NCI-H2081 (cell line): Measurements from ENCODE around the gene CCDC116.
A peak's percentile ranks its signal among the peaks of the same experiment; 100 is the strongest.
"Not testable (repeated sequence)": the region's sequence is repeated elsewhere in the genome, so short reads cannot be mapped to it uniquely, and the experiment has no call there.

ENCODE experiments used
- DNase-seq, 2 experiments: peaks; one replicate each; lab custom pipeline; 2025; lab: John Stamatoyannopoulos, UW

The CCDC116 gene

DNA sequence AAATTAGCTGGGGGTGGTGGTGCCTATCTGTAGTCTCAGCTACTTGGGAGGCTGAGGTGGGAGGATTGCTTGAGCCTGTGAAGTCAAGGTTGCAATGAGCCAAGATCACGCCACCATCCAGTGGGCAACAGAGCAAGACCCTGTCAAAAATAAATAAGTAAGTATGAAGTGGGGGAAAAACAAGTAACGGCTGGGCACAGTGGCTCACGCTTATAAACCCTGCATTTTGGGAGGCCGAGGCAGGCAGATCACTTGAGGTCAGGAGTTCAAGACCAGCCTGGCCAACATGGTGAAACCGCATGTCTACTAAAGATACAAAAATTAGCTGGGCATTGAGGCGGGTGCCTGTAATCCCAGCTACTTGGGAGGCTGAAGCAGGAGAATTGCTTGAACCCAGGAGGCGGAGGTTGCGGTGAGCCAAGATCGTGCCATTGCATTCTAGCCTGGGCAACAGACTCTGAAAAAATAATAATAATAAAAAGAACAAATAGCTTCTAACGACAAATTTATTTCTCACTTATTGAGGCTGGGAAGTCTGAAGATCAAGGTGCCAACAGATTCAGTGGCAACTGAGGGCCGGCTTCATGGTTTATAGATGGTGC lies 22.9 kb upstream of the CCDC116 start:
- DNase-seq: not testable (repeated sequence)

DNA sequence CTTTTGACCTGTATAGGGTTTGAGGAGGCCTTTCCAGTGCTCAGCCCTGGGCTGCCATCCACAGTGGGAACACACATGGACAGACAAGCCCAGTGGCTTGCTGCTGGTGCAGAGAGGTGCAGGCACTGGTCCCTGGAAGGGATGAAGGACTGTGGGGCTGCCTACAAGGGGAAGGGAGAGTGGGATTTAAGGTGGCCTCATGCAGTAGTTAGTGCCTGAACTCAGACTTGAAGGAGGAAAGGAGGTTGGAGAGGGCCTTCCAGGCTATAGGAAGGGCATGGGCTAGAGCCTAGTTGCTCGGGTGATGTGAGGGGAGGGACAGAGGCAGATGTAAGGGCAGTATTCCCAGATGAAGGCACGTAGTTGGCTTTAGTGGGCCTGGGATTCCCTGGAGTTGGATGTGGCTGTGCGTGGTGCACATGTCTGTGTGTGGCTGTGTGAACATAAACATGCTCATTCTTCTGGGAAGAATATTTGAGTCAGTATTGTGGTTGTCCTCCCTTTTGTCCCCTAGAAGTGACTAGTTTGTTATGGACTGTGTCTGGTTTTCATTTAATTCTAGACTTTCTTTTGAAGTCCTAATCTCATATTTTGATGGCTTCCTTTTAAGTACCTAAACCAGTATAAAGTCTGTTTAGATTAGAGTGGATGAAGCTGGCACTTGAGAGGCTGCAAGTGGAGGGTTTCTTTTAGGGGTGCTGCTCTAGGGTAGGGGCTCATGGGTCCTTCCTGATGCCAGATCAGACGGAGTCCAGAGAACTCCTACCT lies 21.2 kb upstream of the CCDC116 start:
- no peak for DNase-seq

DNA sequence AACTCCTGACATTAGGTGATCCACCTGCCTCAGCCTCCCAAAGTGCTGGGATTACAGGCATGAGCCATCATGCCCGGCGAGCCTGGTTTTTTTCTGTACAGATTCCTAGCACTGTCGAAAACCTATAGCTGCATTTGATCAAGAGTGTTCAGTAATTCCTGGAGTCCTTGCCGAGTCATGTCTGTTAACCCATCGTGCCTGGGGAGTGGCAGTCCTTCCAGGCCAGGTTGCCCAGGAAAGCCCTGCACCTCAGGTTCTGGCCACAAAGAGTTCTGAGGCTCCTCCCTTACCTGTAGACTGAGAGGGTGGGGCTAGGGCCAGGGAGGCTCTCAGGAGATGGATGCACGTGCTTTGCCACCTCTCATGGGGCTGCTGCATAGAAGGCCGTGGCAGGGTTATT lies 19.7 kb upstream of the CCDC116 start:
- DNase-seq: no peak

GRCh38 chr22:21613553-21614233 lies 18.9 kb upstream of the CCDC116 start:
- no peak for DNase-seq

DNA sequence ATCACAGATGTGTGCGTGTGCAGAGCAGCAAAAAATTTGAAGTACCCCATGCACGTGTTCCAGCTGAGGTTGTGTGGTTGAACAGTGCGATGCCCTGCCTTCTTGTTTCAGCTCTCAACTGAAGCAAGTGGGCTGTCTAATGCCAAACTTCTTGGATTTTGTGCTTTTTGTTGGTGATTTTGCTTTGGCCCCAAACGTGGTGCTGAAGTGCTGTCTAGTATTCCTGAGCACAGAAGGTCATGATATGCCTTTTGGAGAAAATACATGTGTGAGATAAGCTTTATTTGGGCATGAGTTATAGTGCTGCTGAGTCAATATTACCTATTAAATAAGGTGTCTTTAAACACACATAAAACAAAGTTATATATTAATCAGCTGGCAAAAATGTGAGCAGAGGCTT lies 16.8 kb upstream of the CCDC116 start:
- DNase-seq: no peak

GRCh38 chr22:21617337-21617736 lies 15.2 kb upstream of the CCDC116 start:
- not testable (repeated sequence) for DNase-seq

- DNase-seq: no peak
Measured at GRCh38 chr22:21621025-21621424, 11.5 kb upstream of the CCDC116 start.

DNA sequence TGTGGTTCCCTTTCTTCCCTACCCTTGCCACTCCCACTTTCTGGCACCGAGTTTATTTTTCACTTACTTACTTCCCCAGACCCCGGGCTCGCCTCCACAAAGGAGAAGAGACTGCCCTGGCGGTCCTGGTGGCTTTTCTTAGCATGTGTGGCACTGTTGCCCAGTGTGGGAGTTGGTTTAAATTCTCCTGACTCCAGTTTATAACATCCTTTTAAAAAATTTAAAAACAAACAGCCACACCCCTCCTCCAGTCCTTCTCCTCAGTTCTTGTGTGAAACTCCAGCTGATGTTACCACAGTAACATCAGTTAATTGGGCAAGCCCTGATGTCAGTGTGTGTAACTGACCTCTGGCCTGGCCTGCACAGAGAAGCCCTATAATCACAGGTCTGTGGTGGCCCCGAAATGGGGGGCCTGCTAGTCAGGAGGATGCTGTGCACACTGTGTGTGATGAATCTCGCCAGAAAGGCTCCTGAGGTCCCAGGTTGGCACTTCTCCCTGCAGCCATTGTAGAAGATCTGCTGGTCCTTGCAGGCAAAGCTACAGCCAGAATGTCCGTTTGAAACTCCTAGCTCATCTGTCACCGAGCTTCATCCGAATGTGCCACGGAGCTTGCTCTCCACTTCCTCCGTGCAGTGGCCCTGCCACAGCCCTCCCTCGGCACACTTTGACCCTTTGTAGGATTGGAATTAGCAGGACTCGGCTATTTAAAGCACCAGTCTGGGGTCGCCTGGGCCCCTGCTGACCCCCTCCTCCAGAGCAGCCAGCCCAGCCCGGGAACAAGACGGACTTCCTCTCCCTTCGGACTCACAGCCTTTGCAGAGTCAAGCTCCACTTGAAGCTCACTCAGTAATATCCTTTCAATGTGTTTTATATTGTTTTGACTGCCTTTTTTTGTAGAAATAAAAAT lies 10.3 kb upstream of the CCDC116 start:
- no peak for DNase-seq

GRCh38 chr22:21622919-21623647 lies 9.5 kb upstream of the CCDC116 start:
- DNase-seq: no peak

DNA sequence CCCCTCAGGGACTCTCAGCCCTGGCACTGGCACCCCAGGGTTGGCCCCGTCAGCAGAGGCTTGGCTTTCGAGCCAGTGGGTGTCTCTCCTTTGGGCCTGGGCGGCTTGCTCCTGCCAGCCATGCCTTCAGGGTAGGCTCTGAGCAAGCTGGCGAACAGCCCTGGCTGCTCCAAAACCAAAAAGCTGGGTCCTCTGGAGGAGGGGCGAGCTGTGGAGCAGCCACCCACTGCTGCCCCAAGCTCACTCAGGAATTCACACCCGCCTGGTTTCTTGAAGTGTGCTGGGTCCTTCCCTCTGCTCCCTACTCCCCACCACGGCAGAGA lies 9.0 kb upstream of the CCDC116 start:
- DNase-seq: no peak

GRCh38 chr22:21624120-21624879 lies 8.3 kb upstream of the CCDC116 start:
- DNase-seq: no peak

DNA sequence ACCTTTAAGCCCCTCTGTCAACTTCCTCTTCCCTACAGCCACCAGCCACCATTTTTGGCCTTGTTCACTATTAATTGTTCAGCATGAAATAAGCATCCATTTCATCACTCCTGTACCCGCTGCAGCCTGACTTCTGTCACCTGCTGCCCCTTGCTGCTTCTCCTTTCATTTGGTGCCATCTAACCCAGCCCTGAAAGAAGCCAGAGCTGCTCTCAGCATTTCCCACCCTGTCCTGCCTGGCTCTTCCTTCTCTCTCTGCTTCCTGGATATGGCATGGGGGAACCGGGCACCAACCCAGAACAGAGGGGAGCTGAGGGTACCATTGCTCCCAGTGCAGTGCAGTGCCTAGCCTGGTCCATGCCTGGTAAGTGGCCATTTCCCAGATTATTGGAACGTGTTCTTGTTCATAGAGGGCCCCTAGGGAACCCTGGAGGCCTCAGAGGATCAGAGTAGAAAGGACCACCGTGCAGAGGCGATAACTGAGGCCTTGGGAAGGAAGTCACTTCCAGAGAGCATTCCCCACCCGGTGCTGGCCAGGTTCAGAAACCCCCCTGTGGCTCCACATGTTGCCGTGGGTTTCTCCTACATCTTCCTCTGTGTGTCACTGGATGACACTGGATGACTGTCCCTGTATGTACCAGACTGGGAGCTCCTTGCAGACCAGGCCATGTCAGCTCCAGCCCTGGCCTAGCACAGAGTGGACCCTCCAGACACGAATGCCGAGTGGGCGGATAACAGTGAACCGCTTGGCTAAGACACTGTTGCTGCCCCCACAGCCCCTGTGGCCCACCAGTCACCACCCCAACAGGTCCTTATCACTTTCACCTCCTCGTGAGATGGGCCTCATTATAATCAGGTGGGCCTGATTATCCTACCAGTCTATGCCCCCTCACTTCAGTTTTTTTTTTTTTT lies 7.4 kb upstream of the CCDC116 start:
- DNase-seq: no peak

GRCh38 chr22:21626073-21626734 lies 6.4 kb upstream of the CCDC116 start:
- DNase-seq: no peak

DNA sequence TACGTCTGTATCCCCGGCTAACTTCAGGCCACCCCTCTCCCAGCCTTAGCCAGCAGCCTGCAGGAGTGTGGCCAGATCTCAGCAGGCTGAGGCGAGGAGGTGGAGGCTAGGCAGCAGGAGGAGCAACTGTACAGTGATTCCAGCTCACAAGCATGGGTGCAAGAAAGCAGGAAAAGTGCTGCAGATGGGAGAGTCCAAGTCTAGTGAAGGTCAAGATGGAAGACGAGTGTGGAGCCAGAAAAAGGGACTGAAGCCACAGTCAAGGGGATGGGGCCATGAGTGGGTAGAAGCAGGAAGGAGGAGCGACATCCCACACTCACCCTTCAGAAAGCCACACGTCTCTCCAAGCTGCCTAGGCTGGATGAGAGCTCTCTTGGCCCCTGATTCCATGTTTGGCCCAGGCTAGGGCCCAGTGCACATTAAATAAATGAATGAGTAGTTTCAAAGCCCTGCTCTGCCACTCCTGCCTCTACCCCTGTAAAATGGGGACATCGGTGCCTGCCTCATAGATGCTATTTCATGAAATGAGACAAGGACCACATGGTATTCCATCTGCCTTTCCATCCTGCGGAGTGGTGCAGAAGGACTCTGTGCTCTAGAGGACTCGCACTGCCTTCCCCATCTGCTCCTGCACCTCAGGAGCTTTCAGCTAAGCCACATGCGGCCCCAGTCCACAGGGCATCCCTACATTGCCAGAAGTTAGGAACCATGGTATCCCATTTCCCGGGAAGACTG lies 5.7 kb upstream of the CCDC116 start:
- DNase-seq: no peak

- no peak for DNase-seq
Measured at GRCh38 chr22:21628386-21629254, 3.9 kb upstream of the CCDC116 start.

DNA sequence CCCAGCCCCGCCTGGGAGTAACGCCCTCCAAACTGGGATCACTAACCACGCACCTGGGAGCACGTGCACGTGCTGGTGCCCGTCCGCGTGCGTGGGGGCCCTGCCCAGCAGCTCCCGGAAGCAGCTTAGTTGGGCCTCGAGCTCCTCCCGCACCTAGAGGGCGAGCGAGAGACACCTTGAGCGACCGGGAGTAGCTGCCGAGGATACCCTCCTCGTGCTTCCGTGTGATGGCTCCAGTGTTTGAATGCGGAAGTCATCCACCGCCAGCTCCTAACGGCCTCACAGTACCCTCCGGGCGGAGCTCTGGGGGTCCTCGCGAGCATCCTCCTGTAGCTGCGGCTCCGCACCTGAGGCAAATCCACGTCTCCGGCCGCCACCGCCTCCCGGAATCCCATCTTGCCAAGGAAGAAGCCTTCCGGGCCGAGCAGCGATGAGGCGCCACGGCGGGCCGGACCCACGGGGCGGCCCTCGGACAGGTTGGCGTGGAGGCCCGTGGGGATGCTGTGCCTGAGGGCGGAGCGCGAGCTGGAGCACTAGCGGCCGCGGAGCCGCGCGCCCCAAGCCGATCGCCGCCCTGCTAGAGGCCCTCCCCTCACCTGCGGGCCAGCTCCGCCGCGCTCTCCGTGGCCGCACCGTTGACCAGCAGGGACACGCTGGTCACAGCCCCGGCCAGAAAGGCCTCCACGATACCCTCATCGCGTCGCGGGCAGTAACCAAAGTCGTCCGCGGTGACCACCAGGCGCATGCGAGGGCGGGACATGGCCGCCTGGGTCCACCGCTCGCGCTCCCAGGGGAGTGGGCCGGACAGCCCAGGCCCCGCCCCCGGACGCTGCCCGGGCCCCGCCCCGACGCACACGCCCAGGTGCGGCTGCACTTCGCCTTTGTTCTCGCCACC lies 3.1 kb upstream of the CCDC116 start, which contains the start of gene YDJC:
Gene YDJC (minus strand): TSS at position 768 of the 895 bp plus-strand sequence. CDS start 8 bp downstream, at position 760.
- peak; percentile 87 to 93 for DNase-seq
